IPS-15b (cell line): ENCODE results near the gene NAV2.
A peak's percentile ranks its signal among the peaks of the same experiment; 100 is the strongest.

ENCODE experiments used
- H3K27me3 ChIP-seq: one replicate; pipeline ENCODE4 v1.6.1; 2013; ENCODE audit warnings: low read length; ENCODE audit not compliant: control insufficient read depth, insufficient read depth
- H3K36me3 ChIP-seq: one replicate; pipeline ENCODE4 v1.6.1; 2013; ENCODE audit warnings: low read length; ENCODE audit not compliant: control insufficient read depth, insufficient read depth
- H3K4me1 ChIP-seq: one replicate; pipeline ENCODE4 v1.6.1; 2013; ENCODE audit warnings: mild to moderate bottlenecking, low read length; ENCODE audit not compliant: control insufficient read depth, insufficient read depth
- H3K4me3 ChIP-seq: one replicate; pipeline ENCODE4 v1.5.1; 2013; ENCODE audit warnings: low read depth, low read length
- H3K9ac ChIP-seq: one replicate; pipeline ENCODE4 v1.6.1; 2013; ENCODE audit warnings: low read depth, mild to moderate bottlenecking, low read length
- H3K9me3 ChIP-seq: one replicate; pipeline ENCODE4 v1.6.1; 2013; ENCODE audit warnings: mild to moderate bottlenecking, low read length; ENCODE audit not compliant: control insufficient read depth, insufficient read depth

The NAV2 gene

DNA sequence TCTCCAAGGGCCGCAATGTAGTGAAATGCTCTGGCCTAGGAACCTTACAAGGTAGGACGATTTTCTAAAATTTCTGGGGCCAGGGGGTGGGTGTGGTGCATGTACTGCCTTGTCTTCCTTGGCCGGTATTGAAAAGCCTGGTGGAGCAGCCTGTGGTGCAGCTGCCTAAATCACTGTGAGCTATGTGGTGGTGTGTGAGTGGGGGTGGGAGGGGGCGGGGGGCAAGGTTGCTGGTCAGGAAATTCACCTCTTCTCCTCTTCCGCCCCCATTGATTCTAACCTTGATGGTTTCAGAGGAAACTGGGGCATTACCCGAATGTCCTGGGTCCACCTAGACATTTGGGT is 310.4 kb downstream of the NAV2 start:
- peaks cover 46% of the 10 kb centered on the region for H3K4me1 ChIP-seq
- no peaks in the 10 kb centered on the region for H3K9me3 ChIP-seq
- H3K4me3 ChIP-seq, result peak overlapping the region; percentile 42
- H3K27me3 ChIP-seq, result peaks cover 3% of the 10 kb centered on the region
- no peaks in the 10 kb centered on the region for H3K36me3 ChIP-seq
- H3K9ac ChIP-seq, result peak overlapping the region; percentile 2

DNA sequence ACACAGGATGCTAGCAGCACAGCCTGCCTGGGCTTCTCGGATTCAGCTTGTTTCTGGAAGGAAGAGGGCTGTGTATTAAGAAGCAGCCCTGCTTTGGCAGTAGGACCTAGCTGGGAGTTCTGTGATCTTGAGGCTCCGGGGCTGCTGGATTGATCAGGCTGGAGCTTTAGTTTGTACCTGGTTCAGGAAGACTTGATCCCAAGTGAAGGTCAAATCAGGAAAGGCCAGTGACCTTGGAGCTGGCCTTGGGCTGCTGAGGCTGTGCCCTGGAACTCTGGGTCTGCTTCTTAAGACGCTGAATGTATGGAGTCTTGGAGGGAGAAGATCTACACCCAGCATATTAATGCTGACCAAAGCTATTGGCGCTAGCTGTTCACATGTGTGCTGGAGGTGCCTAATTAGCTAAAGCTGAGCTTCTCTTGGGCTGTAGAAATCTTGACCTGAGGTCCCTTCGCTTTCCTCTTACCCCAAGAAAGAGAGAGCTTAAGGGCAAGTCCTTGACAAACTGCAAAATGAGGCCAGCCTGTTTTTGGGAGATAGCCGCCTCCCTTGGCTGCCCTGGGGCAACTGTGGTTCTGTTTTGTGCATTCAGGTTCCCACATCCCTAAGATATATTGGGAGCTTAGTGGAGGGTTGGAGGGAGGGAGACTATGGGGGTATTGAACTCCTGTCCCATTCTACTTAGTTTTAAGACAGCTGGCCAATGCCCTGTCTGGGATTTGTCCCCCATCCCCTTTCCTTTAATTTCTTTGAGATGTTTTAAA is 311.7 kb downstream of the NAV2 start:
- peaks cover 54% of the 10 kb centered on the region for H3K4me1 ChIP-seq
- H3K9ac ChIP-seq, result no peak overlapping the region
- no peaks in the 10 kb centered on the region for H3K36me3 ChIP-seq
- peaks cover 14% of the 10 kb centered on the region for H3K27me3 ChIP-seq
- peak overlapping the region; percentile 42 for H3K4me3 ChIP-seq
- no peaks in the 10 kb centered on the region for H3K9me3 ChIP-seq

DNA sequence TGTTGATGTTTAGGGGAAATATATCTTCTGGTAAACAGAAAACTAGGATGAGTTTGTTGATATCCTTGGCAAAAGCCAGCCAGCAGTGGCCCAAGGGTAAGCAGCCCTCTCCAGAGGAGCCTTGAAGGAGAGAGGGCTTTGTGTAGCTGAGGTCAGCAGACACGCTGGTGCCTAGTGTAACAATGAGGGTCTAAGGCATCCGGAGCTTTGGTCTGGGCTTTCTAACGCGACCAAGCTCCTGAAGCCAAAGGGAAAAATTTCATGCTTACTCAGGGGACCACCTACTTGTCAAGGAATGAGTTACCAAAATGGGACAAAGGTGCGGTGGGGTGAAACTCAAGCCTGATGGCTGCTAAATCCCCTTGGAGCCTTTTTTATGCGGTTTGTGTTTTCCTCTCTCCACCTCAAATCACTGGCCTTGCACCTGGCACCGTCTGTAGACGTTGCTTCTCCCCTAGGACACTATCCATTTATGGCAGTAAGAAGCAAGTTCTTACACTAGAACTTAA is 312.7 kb downstream of the NAV2 start:
- Histone ChIP-seq H3K9me3 (no peaks in the 10 kb centered on the region), H3K36me3 (no peaks in the 10 kb centered on the region), H3K4me1 (peaks cover 56% of the 10 kb centered on the region), H3K4me3 (no peak overlapping the region), H3K27me3 (peaks cover 16% of the 10 kb centered on the region), H3K9ac (no peak overlapping the region)

DNA sequence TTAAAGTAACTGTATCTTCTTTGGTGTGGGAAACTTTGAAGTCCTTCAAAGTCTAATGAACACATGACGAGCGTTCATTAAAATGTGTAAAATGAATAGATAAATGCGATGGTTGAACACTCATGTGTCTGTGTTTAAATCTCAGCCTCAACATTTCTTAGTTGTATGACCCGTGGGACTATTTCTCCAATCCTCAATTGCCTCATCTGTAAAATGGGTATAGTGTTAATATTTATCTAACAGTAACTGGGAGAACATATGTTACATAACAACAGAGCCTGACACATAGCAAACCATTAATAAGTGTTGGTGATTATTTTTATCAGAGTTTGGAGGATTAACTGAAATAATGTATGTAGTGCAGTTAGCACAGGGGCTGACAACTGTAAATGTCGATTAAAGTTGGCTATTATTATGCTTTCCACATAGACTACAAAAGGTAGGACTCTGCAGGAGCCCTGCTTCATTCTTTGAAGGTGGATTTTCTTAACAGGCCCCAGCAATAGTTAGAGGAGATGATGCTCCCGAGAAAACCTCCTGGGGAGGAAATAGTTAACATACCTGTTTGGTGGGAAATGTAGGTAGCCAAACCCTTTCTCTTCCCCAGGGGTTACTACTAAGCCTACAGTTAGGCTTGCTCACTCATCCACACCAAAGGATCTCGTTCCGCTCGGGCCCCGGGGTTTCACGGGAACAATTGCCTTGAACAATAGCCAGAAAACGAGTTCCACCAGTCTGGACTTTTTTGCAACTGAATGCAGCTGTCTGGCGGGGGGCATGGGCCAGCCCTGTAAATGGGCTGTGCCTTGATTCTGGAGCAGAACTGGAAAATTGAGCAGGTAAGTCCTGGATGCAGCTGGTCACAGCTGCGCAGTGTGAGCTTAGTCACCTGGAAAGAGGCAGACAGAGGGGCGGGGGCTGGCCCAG is 314.3 kb downstream of the NAV2 start:
- Histone ChIP-seq H3K9me3 (no peaks in the 10 kb centered on the region), H3K4me3 (peak overlapping the region; percentile 20), H3K9ac (no peak overlapping the region), H3K36me3 (no peaks in the 10 kb centered on the region), H3K27me3 (peaks cover 16% of the 10 kb centered on the region), H3K4me1 (peaks cover 61% of the 10 kb centered on the region)

DNA sequence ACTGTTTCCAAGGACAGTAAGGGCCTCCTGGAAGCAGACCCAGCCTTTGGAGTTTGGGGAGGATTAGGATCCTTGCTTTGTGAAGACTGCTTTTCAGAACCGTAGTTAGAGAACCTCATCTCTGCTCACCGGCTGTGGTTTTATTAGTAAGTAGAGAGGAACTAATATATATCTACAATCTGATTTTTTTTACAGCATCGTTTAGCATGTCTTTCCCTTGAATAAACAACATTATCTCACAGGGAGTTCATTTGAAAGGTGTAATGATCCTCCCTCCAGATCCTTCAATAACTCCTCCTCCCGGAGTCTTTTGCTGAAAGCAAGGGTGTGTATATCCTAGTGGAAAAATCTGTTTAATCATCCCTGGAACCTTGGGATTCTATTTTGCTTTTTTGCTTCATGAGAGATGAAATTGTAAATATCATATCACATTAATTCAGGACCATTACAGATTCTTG is 314.9 kb downstream of the NAV2 start:
- peak overlapping the region; percentile 20 for H3K4me3 ChIP-seq
- no peak overlapping the region for H3K9ac ChIP-seq
- peaks cover 55% of the 10 kb centered on the region for H3K4me1 ChIP-seq
- no peaks in the 10 kb centered on the region for H3K36me3 ChIP-seq
- H3K27me3 ChIP-seq, result peaks cover 16% of the 10 kb centered on the region
- no peaks in the 10 kb centered on the region for H3K9me3 ChIP-seq

DNA sequence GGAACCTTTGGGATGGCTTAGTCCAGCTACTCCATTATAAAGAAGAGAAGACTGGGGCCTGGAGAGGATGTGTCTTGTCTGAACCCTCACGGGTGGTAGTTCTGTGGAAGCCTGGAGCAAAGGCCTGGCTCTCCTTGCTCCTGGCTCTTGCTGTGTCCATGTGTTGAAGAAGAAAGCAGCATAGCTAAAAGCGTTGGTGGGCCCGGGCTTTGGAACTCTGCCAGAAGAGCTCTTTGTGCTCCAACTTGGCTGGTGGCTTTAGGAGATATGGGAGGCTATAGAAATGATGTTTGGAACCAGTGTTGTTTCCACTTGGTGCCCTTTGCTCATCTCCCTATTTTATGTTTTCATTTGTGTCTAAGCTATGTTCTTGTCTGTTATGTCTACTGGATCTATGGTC is 316.6 kb downstream of the NAV2 start:
- H3K9me3 ChIP-seq, result no peaks in the 10 kb centered on the region
- H3K36me3 ChIP-seq, result no peaks in the 10 kb centered on the region
- H3K4me3 ChIP-seq, result no peak overlapping the region
- peaks cover 16% of the 10 kb centered on the region for H3K27me3 ChIP-seq
- H3K9ac ChIP-seq, result no peak overlapping the region
- H3K4me1 ChIP-seq, result peaks cover 49% of the 10 kb centered on the region

DNA sequence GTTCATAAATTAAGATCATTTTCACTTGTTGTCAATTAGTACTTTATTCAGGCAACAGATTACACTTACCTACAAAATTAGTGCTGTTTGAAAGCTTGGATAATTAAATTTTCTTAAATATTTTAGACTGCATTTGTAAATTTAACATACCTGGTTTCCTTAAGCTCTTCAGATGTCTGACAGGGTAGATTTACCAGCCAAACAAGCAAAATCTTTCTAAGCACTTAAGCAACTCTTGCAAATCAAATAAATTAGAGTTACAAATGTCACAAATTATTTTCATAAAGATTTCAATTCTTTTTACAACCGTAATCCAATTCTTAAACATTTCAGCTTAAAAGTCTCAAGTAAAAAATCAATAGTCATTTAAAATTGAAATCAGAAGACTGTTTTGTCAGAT is 317.8 kb downstream of the NAV2 start:
- Histone ChIP-seq H3K4me1 (peaks cover 38% of the 10 kb centered on the region), H3K4me3 (no peak overlapping the region), H3K9me3 (no peaks in the 10 kb centered on the region), H3K27me3 (peaks cover 13% of the 10 kb centered on the region), H3K36me3 (peaks cover 1% of the 10 kb centered on the region), H3K9ac (no peak overlapping the region)

DNA sequence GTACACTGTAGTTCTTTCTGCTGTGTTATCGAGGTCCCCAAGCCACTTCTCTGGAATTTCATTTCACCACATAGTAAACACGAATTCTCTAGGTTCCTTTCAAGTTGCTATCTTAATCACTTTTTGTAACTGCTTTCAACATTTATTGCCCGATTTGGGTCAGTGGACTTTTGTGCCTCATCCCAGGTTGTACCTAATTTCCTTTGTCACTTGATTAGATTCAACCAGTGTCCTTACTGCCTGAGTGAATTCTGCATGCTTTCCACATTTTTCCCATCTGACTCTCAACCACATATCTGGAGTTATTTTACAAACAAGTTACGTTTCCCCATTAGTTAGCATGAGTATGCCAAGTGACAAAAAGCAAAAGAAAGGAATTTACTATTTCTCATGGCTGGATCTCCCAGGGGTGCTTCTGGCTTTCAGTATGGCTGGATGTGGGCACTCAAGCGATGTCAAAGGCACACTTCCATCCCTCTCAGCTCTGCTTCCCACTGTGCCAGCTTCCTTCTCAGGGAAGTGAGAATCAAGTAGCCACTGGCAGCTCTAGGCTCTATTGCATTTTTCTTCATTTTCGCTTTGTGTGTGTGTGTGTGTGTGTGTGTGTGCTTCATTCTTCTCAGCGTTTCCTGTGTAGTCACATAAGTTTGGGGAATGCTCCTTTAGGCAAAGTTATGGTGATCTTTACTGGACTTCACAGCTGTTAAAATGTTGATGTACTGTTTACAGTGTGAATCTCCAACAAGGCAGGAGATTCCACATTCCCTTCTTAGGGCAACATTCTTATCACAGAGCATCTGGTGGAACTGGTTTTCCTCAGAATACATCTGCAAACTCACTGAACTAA is 318.7 kb downstream of the NAV2 start:
- Histone ChIP-seq H3K27me3 (peaks cover 13% of the 10 kb centered on the region), H3K4me1 (peaks cover 32% of the 10 kb centered on the region), H3K9ac (no peak overlapping the region), H3K36me3 (peaks cover 5% of the 10 kb centered on the region), H3K9me3 (no peaks in the 10 kb centered on the region), H3K4me3 (no peak overlapping the region)

DNA sequence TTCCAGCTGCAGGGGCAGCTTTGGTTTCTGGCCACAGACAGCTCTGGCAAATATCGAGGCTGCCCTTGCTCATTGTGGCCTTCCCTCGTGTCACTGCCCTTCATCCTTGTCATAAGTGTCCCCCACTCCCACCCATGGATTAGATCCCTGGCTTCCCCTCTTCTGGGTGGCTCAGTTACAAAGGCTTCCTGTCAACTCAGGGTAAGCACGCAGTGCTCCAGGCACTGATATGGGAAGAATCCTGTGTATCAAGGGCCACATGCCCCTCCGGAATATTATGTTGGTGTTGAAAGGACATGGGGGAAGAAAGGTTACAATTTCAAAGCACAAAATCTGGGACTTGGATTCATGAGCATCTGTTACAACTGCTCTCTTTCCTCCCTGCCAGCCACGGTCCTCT is 319.5 kb downstream of the NAV2 start:
- Histone ChIP-seq H3K36me3 (peaks cover 5% of the 10 kb centered on the region), H3K9me3 (no peaks in the 10 kb centered on the region), H3K4me3 (no peak overlapping the region), H3K9ac (no peak overlapping the region), H3K27me3 (peaks cover 13% of the 10 kb centered on the region), H3K4me1 (peaks cover 32% of the 10 kb centered on the region)

DNA sequence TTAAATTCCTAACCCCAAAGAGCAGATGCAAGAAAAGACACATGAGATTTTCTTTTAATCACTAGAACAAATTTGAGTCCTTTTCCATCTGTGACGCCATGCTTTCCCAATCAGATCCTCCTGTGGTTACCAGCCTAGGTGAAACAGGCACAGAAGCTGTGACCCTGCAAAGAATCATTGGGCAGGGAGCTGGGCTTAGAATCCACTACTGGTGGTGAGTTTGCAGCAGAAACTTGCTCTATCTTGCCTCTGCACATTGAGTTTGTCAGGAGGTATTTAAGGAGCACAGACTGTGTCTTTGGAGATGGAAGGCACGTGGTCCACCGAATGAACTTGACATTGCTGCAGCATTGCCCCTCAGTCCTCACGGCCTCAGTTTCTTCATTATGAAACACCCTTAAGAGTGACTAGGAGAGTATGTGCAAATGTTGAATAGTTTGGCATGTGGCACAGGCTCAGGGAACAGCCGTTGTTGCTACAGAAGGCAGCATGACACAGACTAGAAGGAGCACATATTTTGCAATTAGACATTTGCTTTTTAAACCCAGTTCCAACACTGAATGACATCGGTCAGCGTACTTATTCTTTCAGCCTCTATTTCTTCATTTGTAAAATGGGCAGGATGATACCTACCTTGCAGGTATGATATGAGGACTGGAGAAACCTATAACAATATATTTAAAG is 320.1 kb downstream of the NAV2 start:
- Histone ChIP-seq H3K4me1 (peaks cover 34% of the 10 kb centered on the region), H3K4me3 (no peak overlapping the region), H3K36me3 (peaks cover 5% of the 10 kb centered on the region), H3K27me3 (peaks cover 13% of the 10 kb centered on the region), H3K9ac (no peak overlapping the region), H3K9me3 (no peaks in the 10 kb centered on the region)

DNA sequence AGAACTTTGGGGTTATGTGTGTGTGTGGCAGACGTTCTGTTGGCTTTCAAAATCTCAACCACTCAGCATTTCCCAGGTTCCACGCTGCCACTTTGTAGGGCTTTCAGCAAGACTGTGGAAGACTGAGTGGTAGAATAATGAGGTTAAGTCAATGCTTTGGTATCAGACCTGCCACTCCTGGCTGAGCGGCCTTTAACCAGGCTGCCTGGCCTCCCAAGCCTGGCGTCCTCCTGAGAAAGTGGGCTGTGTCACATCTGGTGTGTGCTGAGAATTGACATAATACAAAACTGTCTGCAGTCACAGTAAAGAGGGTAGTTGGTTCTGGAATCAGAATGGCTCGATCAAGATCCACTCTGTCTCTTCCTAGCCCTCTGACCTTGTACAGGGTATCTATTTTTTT is 321.2 kb downstream of the NAV2 start:
- H3K9me3 ChIP-seq, result no peaks in the 10 kb centered on the region
- peaks cover 8% of the 10 kb centered on the region for H3K36me3 ChIP-seq
- H3K4me1 ChIP-seq, result peaks cover 23% of the 10 kb centered on the region
- no peak overlapping the region for H3K4me3 ChIP-seq
- peaks cover 6% of the 10 kb centered on the region for H3K27me3 ChIP-seq
- H3K9ac ChIP-seq, result no peak overlapping the region
